Upper lobe of left lung (tissue), 6 donors: ENCODE measurements around the gene AGAP9. TPM values are rescaled to one million over a fixed set of nuclear protein-coding genes. Genes with fewer than 3 reads are reported as not detected.
A peak's percentile ranks its signal among the peaks of the same experiment; 100 is the strongest.
"Not testable (repeated sequence)": the region's sequence is repeated elsewhere in the genome, so short reads cannot be mapped to it uniquely, and the experiment has no call there.

Experiments used
- ATAC-seq, 2 donors: fragments of 200-7000 bp; cut with Tn5 transposase; one replicate each; pipeline ENCODE4 v1.9.1; 2022; ENCODE audit warnings: mild to moderate bottlenecking in 2 of 2, moderate library complexity in 2 of 2; ENCODE audit not compliant: low FRiP score in 2 of 2
- DNase-seq, 2 donors: peaks; one replicate each; pipeline ENCODE4 v3.0.0-alpha.2; 2019 to 2020
- H3K27ac ChIP-seq, 4 donors: fragments of 200-600 bp; sonication (generic); one replicate each; pipeline ENCODE4 v1.5.1; 2016 to 2019
- H3K27me3 ChIP-seq, 4 donors: fragments of 200-600 bp; sonication (generic); one replicate each; pipeline ENCODE4 v1.5.1; 2017 to 2019
- H3K36me3 ChIP-seq, 4 donors: fragments of 200-600 bp; sonication (generic); one replicate each; pipeline ENCODE4 v1.5.1; 2016 to 2019
- H3K4me1 ChIP-seq, 4 donors: fragments of 200-600 bp; sonication (generic); one replicate each; pipeline ENCODE4 v1.5.1; 2018 to 2019
- H3K4me3 ChIP-seq, 4 donors: fragments of 200-600 bp; sonication (generic); one replicate each; pipeline ENCODE4 v1.5.1; 2017 to 2019; ENCODE audit warnings: mild to moderate bottlenecking in 2 of 4, moderate library complexity in 1 of 4
- H3K9me3 ChIP-seq, 4 donors: fragments of 200-600 bp; sonication (generic); one replicate each; pipeline ENCODE4 v1.5.1; 2018 to 2019
- CTCF ChIP-seq, 6 experiments: fragments of 450-650 bp in 4 of 6; fragments of 200-600 bp in 2 of 6; sonication (generic) in 2 of 6; IDR thresholded peaks; one replicate each; pipeline ENCODE4 v1.5.1; 2016 to 2019; ENCODE audit warnings: antibody characterized with exemption in 6 of 6
- EP300 ChIP-seq, 4 donors: sonication (generic); formaldehyde crosslinking; IDR thresholded peaks; one replicate each; pipeline ENCODE4 v1.5.1; 2017; ENCODE audit warnings: antibody characterized with exemption in 4 of 4, control low read depth in 2 of 4
- POLR2A ChIP-seq, 4 donors: fragments of 450-650 bp; IDR thresholded peaks; one replicate each; pipeline ENCODE4 v1.5.1; 2016 to 2017; ENCODE audit warnings: antibody characterized with exemption in 4 of 4, mild to moderate bottlenecking in 2 of 4
- POLR2AphosphoS5 ChIP-seq, 2 donors: sonication (generic); formaldehyde crosslinking; IDR thresholded peaks; one replicate each; pipeline ENCODE4 v1.5.1; 2017; ENCODE audit warnings: antibody characterized with exemption in 2 of 2
- WGBS, 2 donors: methylation state at CpG; one replicate each; pipeline ENCODE4 v1.1.5; 2017 to 2018; 5-methylcytosine and 5-hydroxymethylcytosine counted together
- total RNA-seq, 6 donors: library from RNA; depleted of rRNA in 4 of 6; stranded (reverse); fragments of >200 nt in 4 of 6; gene quantifications; one replicate each; pipeline versions ENCODE4 v1.1.0 to v1.2.1, GENCODE V29; 2016 to 2021
- donor health status: DM: no; HTN: no; CAD: no; lungs with moderate emphysema.
- donor health status: DM: no; HTN: yes; CAD: no; lungs with severe emphysema.

The AGAP9 gene
- total RNA-seq, 6 donors from 2014 or later: 3.6 to 40.9 (median 8.5) TPM

- ATAC-seq: peak; percentile 44 to 58
- no CpG with 5 or more reads among the region's 9 CpGs for whole genome bisulfite sequencing, 2 donors
- H3K4me3 ChIP-seq, H3K4me1 ChIP-seq, DNase-seq, H3K27ac ChIP-seq, H3K27me3 ChIP-seq, H3K36me3 ChIP-seq, H3K9me3 ChIP-seq: not testable (repeated sequence)
Measured at GRCh38 chr10:47462577-47463358, 60.7 kb downstream of the AGAP9 start.

DNA sequence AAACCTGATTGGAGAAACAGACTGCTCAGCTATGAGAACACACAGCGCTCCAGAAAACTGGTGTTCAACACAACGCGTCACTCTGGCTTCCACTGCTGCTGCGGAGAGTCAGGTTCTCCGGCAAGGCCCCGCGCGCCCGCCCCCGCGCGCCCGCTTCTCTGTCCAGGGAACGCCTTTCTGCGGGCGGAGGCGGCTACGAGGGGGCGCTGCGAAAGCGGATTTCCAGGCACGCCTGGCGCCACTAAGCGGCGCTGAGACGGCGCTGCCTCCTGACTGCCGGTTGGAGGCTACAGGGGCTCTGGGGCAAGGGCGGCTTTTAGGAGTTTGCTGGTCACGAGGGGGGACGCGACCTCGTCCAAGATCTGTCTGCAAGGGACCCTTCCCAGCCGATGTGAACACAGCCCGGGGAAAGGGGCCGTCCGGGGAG is 62.2 kb downstream of the AGAP9 start:
- H3K4me1 ChIP-seq, H3K27me3 ChIP-seq, H3K9me3 ChIP-seq, H3K27ac ChIP-seq, H3K36me3 ChIP-seq: not testable (repeated sequence)
- ATAC-seq: peak; percentile 85 to 93
- 0% methylated on average over 5 to 7 of the region's 37 CpGs for WGBS, 2 donors
- DNase-seq: peak; percentile 50 to 69
- peak overlapping the region in 2 of 4 donors; percentile 14 to 15 for H3K4me3 ChIP-seq

DNA sequence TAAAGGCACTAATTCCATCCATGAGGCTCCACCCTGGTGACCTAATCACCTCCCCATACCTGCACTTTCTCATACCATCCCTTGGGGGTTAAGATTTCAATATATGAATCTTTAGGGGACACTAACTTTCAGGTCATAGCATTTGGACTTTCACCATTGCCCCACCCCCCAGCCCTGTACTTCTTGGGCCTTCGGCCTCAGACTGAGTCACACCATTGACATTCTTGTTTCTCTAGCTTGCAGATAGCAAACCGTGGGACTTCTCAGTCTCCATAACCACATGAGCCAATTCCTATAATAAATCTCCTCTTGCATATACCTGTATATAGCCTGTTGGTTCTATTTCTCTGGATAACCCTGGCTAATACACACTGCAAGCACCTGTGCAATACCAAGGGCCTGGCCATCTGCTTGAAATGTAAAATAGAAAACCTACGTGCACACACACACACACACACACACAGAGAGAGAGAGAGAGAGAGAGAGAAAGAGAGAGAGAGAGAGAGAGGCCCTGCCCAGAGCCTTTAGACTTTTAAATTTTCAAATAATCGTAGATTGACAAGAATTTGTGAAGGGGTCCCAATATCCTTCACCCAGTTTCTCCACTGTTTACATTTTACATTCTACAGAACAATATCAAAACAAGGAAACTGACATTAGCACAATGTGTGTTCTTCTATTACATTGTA is 64.8 kb downstream of the AGAP9 start:
- ATAC-seq: no peak
- whole genome bisulfite sequencing, 2 donors: 84 to 86% methylated on average over 4 of the region's 4 CpGs
- no peak for DNase-seq
- H3K4me3 ChIP-seq: no peak overlapping the region
- TF ChIP-seq CTCF (IDR thresholded peaks at IDR 0.05) (no peak), POLR2AphosphoS5 (IDR thresholded peaks at IDR 0.05) (no peak), POLR2A (IDR thresholded peaks at IDR 0.05) (no peak), EP300 (IDR thresholded peaks at IDR 0.05) (no peak)
- no peaks in the 10 kb centered on the region for H3K9me3 ChIP-seq
- no peaks in the 10 kb centered on the region for H3K27me3 ChIP-seq
- H3K4me1 ChIP-seq: peaks cover 0 to 4% (median 0%) of the 10 kb centered on the region in 4 donors
- no peak overlapping the region for H3K27ac ChIP-seq
- H3K36me3 ChIP-seq: no peaks in the 10 kb centered on the region

DNA sequence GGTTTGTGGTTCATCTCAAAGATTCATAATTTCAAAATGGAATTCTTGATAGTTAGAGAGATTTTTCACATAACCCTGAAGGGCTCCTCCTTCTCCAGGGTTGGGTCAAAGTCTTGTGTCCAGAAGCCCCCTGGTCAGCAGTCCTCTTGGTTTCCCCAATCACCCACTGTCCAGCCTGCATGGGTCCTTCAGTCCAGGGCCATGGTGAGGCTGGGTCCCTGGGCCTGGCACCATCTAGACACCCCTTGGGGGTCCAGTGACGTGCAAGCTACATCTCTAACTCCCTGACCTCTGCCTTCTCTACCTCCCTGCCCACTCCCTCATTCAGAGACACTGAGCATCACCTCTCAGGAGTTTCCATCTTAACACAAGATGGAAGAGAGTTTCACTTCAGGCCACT is 65.6 kb downstream of the AGAP9 start:
- no peak for DNase-seq
- Histone ChIP-seq H3K27me3 (no peaks in the 10 kb centered on the region), H3K4me3 (no peak overlapping the region), H3K4me1 (peaks cover 0 to 4% (median 0%) of the 10 kb centered on the region in 4 donors), H3K9me3 (no peaks in the 10 kb centered on the region), H3K36me3 (no peaks in the 10 kb centered on the region), H3K27ac (no peak overlapping the region)
- WGBS, 2 donors: 89% methylated on average over 1 of the region's 1 CpG; no CpG with 5 or more reads in 1 of the 2 donors
- ATAC-seq: no peak
- TF ChIP-seq EP300 (IDR thresholded peaks at IDR 0.05): no peak
- no peak for TF ChIP-seq POLR2A (IDR thresholded peaks at IDR 0.05)
- no peak for TF ChIP-seq POLR2AphosphoS5 (IDR thresholded peaks at IDR 0.05)
- TF ChIP-seq CTCF (IDR thresholded peaks at IDR 0.05): no peak

GRCh38 chr10:47457528-47457820 is 66.0 kb downstream of the AGAP9 start:
- no peak overlapping the region for H3K4me3 ChIP-seq
- H3K27me3 ChIP-seq: no peaks in the 10 kb centered on the region
- no peaks in the 10 kb centered on the region for H3K36me3 ChIP-seq
- no peaks in the 10 kb centered on the region for H3K9me3 ChIP-seq
- DNase-seq (no peak), ATAC-seq (no peak)
- peaks cover 0 to 4% (median 0%) of the 10 kb centered on the region in 4 donors for H3K4me1 ChIP-seq
- TF ChIP-seq EP300 (IDR thresholded peaks at IDR 0.05) (no peak), CTCF (IDR thresholded peaks at IDR 0.05) (no peak), POLR2AphosphoS5 (IDR thresholded peaks at IDR 0.05) (no peak), POLR2A (IDR thresholded peaks at IDR 0.05) (no peak)
- WGBS, 2 donors: 82 to 100% methylated on average over 1 of the region's 1 CpG
- H3K27ac ChIP-seq: no peak overlapping the region
